GM12891 (cell line): ENCODE measurements around the gene HYAL2.

ENCODE experiments used
- PAX5 ChIP-seq: IDR thresholded peaks from 2 replicates; pipeline ENCODE4 v1.6.1; 2011; ENCODE audit warnings: low read length, moderate library complexity, mild to moderate bottlenecking; ENCODE audit not compliant: insufficient read depth, severe bottlenecking
- POLR2A ChIP-seq: IDR thresholded peaks from 2 replicates; pipeline ENCODE4 v1.6.1; 2011; ENCODE audit warnings: low read depth, low read length, control low read depth
- POLR2AphosphoS5 ChIP-seq: IDR thresholded peaks from 2 replicates; pipeline ENCODE4 v1.6.1; 2011; ENCODE audit warnings: low read depth, low read length, control low read depth
- POU2F2 ChIP-seq: IDR thresholded peaks from 2 replicates; pipeline ENCODE4 v1.6.1; 2011; ENCODE audit warnings: low read depth, mild to moderate bottlenecking, control low read depth, low read length, moderate library complexity
- SPI1 ChIP-seq: IDR thresholded peaks from 2 replicates; pipeline ENCODE4 v1.6.1; 2011; ENCODE audit warnings: low read depth, low read length, control low read depth
- TAF1 ChIP-seq: IDR thresholded peaks from 2 replicates; pipeline ENCODE4 v1.6.1; 2011; ENCODE audit warnings: low read depth, low read length, control low read depth

DNA sequence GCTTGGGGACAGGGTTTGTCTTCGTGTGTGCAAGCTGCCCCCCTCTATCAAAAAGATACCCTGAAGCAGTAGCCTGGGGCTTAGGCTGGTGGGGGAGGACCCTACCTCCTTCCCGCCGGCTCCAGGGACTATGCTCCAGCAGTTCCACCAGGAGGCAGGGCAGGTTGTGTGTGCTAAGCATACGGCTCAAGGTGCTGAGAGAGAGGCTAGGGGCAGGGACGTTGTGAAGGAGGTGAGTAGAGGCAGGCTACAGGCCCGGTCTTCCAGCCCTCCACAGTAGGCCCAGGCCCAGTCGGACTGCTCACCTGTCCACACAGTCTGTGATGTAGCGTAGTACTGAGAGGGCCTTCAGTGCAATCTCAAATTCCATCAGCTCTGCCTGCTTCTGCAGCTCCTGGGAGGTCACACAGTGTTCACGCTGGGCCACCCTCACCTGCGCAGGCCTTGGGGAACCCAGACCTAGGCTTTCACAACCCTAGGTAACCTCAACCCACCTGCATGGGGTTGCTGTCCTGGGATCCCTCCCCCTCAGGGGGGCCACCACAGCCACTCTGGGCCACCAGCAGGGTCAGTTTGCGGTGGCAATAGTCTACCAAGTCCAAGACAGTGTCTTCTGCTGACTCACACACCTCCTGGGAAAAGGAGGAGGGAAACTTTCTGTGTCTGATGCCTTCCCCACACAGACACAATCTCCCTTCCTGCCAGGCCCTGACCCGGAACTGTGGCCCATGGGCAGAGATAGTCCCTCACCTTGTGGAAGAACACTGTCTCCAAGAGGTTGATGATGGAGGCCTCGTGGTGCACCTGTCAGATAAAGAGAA is 20.5 kb upstream of the HYAL2 start:
- TF ChIP-seq POLR2AphosphoS5 (no peak), POLR2A (no peak), POU2F2 (no peak), TAF1 (no peak), SPI1 (no peak), PAX5 (no peak)
